HG03175 (cell line): ENCODE data around the gene SHROOM1.
"Not testable (repeated sequence)": the region's sequence is repeated elsewhere in the genome, so short reads cannot be mapped to it uniquely, and the experiment has no call there.

Experiments used
- ATAC-seq: cut with Tn5 transposase; IDR thresholded peaks from one replicate; pipeline ENCODE4 v1.9.1; 2021; ENCODE audit warnings: mild to moderate bottlenecking, moderate library complexity; ENCODE audit not compliant: unreplicated experiment

Gene SHROOM1

DNA sequence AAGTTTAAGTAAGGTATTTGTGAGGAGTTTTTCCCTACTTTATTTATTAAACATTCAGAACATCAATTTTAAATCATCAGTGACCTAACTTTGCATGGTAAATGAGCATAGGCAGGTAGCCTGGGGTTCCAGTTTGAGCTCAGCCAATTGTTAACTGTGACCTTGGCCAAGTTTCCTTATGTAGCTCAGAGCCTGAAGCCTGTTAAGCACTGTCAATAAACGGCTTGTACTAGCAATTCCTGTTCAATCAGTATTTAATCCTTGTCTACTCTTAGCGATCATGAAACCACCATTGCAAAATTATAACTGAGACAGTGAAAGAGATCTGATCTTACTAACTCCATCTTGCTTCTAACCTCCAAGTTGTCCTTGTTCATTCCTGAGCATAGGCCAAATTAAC, 22.0 kb downstream of the SHROOM1 start:
- ATAC-seq, result no peak

DNA sequence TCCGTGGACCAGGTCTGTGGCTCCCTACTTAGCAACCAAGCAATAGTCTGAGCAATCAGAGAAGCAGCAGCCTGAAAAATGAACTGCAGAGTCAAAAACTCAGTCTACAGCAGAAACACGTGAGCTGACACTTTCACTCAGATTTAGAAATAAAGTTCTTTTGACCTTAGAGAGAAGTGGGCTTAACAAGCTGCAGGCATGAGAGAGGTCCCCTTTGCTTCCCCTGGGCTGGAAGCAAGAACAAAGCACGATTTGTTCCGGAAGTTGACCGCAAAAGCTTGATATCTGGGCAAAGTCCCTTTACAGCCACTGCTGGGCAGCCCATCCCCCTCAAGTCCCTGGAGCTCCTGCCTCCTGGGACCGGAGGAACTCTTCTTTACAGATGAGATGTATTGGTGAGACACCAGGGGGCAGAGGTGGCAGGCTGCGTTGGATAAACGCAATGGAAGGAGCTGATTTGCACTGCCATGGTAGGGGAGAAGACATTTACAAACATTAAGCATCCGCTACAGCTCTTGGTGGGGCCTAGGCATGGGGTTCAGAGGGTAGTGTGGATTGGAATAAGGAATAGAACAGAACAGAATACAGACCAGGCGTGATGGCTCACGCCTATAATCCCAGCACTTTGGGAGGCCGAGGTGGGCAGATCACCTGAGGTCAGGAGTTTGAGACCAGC, 23.1 kb downstream of the SHROOM1 start:
- ATAC-seq, result no peak

DNA sequence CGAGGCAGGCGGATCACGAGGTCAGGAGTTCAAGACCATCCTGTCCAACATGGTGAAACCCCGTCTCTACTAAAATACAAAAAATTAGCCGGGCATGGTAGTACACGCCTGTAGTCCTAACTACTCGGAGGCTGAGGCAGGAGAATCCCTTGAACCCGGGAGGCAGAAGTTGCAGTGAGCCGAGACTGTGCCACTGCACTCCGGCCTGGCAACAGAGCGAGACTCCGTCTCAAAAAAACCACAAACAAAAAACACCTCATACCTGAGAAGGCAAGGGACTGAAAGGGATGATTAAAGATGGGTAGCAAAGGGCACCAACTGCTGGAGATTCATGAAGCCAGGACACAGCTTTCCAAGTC, 23.7 kb downstream of the SHROOM1 start:
- not testable (repeated sequence) for ATAC-seq

DNA sequence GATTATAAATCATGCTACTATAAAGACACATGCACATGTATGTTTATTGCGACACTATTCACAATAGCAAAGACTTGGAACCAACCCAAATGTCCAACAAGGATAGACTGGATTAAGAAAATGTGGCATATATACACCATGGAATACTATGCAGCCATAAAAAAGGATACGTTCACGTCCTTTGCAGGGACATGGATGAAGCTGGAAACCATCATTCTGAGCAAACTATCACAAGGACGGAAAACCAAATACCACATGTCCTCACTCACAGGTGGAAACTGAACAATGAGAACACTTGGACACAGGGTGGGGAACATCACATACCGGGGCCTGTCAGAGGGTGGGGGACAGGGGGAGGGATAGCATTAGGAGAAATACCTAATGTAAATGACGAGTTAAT, 24.6 kb downstream of the SHROOM1 start:
- not testable (repeated sequence) for ATAC-seq

DNA sequence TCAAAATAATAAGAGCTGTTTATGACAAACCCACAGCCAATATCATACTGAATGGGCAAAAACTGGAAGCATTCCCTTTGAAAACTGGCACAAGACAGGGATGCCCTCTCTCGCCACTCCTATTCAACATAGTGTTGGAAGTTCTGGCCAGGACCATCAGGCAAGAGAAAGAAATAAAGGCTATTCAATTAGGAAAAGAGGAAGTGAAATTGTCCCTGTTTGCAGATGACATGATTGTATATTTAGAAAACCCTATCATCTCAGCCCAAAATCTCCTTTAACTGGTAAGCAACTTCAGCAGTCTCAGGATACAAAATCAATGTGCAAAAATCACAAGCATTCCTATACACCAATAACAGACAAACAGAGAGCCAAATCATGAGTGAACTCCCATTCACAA, 26.2 kb downstream of the SHROOM1 start:
- not testable (repeated sequence) for ATAC-seq

DNA sequence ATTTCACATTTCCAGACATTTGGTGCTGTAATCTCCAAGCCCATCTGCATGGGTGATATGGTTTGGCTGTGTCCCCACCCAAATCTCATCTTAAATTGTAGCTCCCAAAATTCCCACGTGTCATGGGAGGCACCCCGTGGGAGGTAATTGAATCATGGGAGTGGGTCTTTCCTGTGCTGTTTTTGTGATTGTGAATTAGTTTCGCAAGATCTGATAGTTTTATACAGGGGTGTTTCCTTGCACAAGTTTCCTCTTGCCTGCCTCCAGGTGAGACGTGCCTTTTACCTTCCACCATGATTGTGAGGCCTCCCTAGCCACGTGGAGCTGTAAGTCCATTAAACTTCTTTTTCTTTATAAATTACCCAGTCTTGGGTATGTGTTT, 27.8 kb downstream of the SHROOM1 start:
- not testable (repeated sequence) for ATAC-seq

GRCh38 chr5:132802044-132802684, 28.3 kb downstream of the SHROOM1 start:
- no peak for ATAC-seq

- no peak for ATAC-seq
These were observed 29.9 kb downstream of the SHROOM1 start for GRCh38 chr5:132800545-132800944.

DNA sequence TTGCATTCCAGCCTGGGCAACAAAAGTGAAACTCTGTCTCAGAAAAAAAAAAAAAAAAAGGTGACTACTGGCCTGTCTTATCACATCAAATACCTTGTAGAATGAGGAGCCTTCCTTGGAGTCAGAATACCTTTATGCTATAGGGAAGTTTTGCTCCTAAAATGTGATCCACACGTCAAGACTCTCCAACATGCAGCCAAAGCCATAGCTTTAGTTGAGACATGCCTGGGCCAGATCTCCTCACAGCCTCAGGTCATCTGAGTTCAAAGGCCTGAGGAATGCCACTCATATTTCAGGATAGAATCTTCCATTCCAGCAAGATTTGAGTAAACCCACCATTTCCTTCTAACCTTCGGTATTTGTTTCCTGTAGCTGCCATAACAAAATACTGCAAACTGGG, 31.1 kb downstream of the SHROOM1 start:
- ATAC-seq, result no peak

DNA sequence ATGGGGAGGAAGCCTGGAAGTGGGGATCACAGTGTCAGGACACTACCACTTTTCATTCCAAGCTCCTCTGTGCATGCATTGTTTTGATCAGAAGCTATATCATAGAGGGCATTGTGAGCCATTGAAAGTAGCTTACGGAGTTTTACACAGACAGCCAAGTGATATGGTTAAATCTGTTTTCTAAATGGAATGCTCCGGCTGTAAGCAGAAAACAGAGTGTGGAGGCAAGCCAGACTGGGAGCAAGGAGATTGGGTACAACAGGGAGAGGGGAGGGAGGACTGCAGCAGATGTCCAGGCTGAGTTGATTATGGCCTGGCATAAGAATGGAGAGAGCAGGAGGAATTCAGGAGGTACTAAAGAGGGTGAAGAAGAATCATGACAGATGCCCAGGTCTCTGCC, 32.8 kb downstream of the SHROOM1 start:
- no peak for ATAC-seq

DNA sequence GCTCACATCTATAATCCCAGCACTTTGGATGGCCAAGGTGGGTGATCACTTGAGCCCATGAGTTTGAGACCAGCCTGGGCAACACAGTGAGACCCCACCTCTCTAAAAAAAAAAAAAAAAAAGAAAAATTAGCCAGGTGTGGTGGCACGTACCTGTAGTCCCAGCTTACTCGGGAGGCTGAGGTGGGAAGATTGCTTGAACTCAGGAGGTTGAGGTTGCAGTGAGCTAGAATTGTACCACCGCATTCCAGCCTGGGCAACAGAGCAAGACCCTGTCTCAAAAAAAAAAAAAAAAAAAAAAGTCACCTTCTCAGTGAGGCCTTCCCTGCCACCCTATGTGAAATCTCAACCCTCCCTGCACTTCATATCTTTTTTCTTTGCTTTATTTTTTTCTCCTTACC, 39.4 kb downstream of the SHROOM1 start:
- ATAC-seq, result no peak

DNA sequence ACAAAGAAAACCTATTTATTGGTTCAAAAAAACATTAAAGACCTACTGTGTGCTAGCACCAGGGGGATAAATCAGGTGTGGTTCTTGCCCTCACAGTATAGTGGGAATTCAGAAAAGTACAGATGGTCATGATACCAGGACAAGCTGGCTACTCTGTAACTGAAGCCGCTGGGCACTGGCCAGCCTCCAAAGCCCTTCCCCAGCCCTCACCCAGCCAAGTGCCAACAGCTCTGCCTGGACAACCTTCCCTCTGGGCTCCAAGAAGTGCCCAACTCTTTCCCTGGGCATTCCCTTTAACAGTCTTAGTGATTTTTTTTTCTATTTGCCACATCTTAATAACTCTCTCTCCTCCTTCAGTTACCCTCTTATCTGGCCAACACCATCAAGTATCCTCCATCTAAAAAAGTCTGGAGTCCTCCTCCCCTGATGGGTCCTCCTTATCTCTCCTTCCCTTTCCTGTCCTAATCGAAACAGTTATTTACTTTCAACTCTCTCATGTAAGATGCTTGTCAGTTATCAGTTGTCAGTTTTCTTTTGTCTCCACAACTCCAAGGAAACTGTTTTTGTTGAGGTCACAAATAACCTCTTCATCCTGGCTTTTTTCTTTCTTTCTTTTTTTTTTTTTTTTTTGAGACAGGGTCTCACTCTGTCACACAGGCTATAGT, 40.1 kb downstream of the SHROOM1 start:
- no peak for ATAC-seq

DNA sequence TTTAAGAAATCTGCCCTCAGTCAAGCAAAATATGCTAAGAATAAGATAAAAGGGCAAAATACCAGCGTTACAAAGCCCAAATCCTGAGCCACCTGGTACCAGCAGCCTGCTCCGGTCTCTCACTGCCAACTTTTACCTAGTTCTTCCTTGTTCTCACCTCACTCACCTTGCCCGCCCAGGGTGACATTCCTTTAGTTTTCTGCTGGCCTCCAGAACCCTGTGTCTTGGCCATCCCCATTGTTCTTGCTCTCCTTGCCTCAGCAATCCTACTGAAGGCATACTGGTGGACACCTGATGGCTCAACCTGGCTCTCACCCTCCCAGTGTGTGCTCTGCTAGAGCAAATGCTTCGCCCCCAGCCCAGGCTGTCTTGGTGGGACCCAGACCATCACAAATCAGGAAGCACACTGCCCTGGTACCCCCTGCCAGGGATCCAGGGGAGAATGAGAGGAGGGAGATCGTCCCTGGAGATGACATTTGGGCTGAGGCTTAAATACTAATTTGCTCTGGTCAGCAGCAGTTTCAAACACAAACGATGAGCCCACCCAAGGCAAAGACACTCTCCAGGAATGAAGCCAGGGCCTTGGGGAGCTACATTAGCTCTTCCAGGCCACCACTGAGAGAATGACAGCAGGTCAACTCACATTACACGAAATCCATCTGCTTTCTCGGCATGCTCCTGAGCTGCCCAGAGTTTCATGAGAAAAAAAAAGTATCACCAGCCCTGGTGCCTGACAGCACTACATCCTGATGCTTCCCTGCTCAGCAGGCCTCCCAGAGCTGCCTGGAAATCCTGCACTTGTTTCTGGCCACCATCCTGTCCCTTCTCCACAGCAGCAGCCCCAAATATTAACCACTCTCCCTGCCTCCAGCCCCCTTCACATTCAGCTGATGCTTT, 41.2 kb downstream of the SHROOM1 start:
- ATAC-seq, result no peak

- ATAC-seq, result no peak
These were observed 41.9 kb downstream of the SHROOM1 start for GRCh38 chr5:132788508-132788907.

GRCh38 chr5:132787076-132787475, 43.4 kb downstream of the SHROOM1 start:
- ATAC-seq, result no peak

GRCh38 chr5:132785864-132786263, 44.6 kb downstream of the SHROOM1 start:
- ATAC-seq, result no peak

DNA sequence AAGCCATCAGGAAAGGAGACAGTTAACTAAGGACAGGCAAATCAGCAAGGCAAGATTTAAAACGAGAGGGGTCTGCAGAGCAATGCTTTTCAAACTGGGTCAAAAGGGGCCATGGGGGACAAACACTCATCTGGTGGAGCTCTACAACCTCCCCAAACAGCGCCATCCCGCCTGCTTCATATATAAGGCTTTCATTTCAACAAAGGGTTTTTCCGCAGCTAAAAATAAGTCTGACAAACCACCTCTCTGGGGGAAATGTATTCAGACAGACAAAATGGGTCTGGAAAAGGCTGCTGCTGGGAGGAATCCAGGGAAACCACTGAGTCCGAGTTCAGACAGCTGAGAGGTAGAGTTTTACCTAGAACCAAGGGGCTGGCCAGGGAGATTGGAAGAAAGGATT, 45.1 kb downstream of the SHROOM1 start:
- ATAC-seq, result no peak

- no peak for ATAC-seq
These were observed 48.3 kb downstream of the SHROOM1 start for GRCh38 chr5:132782101-132782500.

DNA sequence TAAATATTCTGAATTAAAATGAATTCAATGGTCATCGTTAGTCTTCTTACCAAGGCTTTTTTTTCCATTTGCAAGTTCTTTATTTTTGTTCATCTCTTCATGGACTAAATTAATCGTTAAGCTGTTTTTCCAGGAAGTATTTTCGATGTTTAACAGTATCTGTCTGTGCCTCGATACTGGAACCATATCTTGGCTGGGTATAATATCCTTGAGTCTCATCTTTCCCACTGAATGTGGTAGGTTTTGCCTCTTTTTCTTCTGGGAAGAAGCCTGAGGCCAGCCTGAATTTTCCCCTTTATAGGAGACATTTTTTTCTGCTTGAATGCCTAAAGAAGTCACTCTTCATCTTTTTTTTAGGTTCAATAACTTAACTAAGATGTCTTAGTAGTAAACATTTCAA, 49.4 kb downstream of the SHROOM1 start:
- no peak for ATAC-seq

- ATAC-seq, result no peak
These were observed 49.9 kb downstream of the SHROOM1 start for GRCh38 chr5:132780577-132780976.

- ATAC-seq, result no peak
These were observed 50.5 kb downstream of the SHROOM1 start for GRCh38 chr5:132779961-132780360.
